ENCODE data around the gene MTRF1. TPM values are rescaled to one million over a fixed set of nuclear protein-coding genes. Genes with fewer than 3 reads are reported as not detected.

Gene MTRF1
- total and polyA plus RNA-seq, 2 of the 4 experiments (the other 2 are of a cell fraction), result 9.7 to 12.4 TPM

DNA sequence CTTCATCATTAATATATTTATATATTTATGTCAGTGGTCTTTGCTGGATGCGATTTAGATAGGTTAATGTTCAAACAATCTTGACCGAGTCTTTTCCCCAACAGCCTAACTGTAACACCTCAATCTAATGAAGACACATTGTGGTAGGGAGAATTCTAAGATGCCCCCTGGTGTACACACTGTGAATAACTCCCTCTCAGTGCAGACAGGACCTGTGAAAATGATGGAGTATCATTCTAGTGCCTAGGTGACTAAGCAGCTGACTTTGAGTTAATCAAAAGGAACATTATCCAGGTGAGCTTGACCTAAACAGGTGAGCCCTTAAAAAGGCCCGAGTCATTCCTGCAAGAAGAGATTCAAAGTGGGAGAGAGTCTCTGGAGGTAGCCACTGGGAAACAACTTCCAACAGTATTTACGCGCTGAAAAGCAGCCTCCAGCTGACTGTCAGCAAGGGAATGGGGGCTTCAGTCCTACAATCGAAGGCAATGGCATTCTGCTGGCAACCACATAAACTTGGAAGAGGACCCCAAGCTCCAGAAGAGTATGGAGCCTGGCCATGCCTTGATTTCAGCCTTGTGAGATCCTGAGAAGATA is 41.0 kb downstream of the MTRF1 start (continued):
- no peak for TF ChIP-seq MAFK (IDR thresholded peaks at IDR 0.05; ENCODE audit: low read depth, low read length)

DNA sequence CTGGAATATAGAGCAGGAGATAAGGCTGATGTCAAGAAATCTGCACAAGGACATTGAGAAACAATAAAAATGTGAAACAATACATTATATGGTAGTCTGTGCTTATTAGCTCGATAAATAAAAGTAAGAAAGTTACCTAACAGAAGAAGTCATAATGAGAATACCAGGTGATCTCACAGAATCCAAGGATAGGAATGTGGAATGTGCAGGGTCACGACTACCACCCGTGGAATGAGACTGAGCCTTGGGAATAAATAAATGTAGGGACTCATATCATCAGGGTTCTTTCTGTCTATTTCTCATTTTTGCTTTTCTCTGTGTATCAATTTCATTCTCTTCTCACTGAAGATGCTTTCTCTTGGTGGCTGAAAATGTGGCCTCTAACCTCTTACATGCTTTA is 43.0 kb downstream of the MTRF1 start:
- ChIA-PET CTCF (no interaction called here), POLR2A (ENCODE audit: unreplicated experiment) (no interaction called here)
- Histone ChIP-seq H2AK5ac (ENCODE audit: low read depth, low read length) (no peak overlapping the region), H2AFZ (replicated peaks; ENCODE audit: low read length, poor library complexity) (no peak overlapping the region), H2BK20ac (ENCODE audit: low read depth, low read length) (no peak overlapping the region), H3K27ac (ENCODE audit: insufficient read depth, low read length) (no peak overlapping the region), H3K27me3 (ENCODE audit: control insufficient read depth, insufficient read depth, low read length) (no peaks in the 10 kb centered on the region), H3K14ac (replicated peaks; ENCODE audit: low read depth, low read length) (0 out of 2 replicates have a peak overlapping the region, but pooled peaks have one; percentile 13), H3K4me3 (ENCODE audit: insufficient read depth, low read depth, low read length) (no peak overlapping the region), H3K18ac (ENCODE audit: low read depth, low read length) (peak overlapping the region; percentile 89; the same call in 1 of the 2 replicates), H2BK15ac (ENCODE audit: low read depth, low read length) (no peak overlapping the region), H3K9me1 (ENCODE audit: insufficient read depth, low read length) (peaks cover 4% of the 10 kb centered on the region; the same call in 1 of the 2 replicates), H3K56ac (ENCODE audit: extremely low read depth, insufficient read depth, low read length) (no peak overlapping the region), H4K91ac (ENCODE audit: insufficient read depth, low read depth, low read length) (no peak overlapping the region), H4K8ac (ENCODE audit: low read depth in 2 of 2, low read length in 2 of 2) (peak overlapping the region in 1 of 2 experiments; percentile 53; a peak in 1 of 4 replicates), H3K4me1 (ENCODE audit: control insufficient read depth, insufficient read depth, low read length) (peaks cover 17% of the 10 kb centered on the region), H3K36me3 (ENCODE audit: control insufficient read depth, insufficient read depth, low read length) (peaks cover 2% of the 10 kb centered on the region; the same call in 1 of the 2 replicates), H3K23ac (ENCODE audit: low read depth, low read length) (no peak overlapping the region), H4K20me1 (ENCODE audit: insufficient read depth, low read length) (no peaks in the 10 kb centered on the region), H2BK120ac (ENCODE audit: low read depth, low read length) (no peak overlapping the region), H2AK9ac (replicated peaks; ENCODE audit: low read depth, low read length, poor library complexity) (no peak overlapping the region), H3K79me1 (ENCODE audit: low read depth in 1 of 2, low read length in 2 of 2) (no peaks in the 10 kb centered on the region), H3K4me2 (ENCODE audit: low read depth, low read length) (no peak overlapping the region), H4K5ac (ENCODE audit: low read depth, low read length) (no peak overlapping the region; the same call in 1 of the 2 replicates), H3K9me3 (ENCODE audit: control insufficient read depth, insufficient read depth, low read length) (no peaks in the 10 kb centered on the region), H3K9ac (ENCODE audit: low read depth, low read length) (no peak overlapping the region), H2BK5ac (ENCODE audit: low read depth, low read length, poor library complexity, severe bottlenecking) (peak overlapping the region; percentile 58), H3K4ac (ENCODE audit: low read depth, low read length) (no peak overlapping the region)
- dilution Hi-C loops (cut with HindIII; ENCODE audit: low sequenced_read_pairs, unreplicated experiment), result no loop called here
- in situ Hi-C loops (cut with MboI; ENCODE audit: low sequenced_read_pairs), result loop anchor here (10.0 kb wide), 1 partner anchor 146 kb away; no protein-coding TSS in a partner anchor
- TF ChIP-seq BHLHE40 (IDR thresholded peaks at IDR 0.05; ENCODE audit: low read depth, low read length) (no peak), CTCF (conservative IDR thresholded peaks at IDR 0.05; ENCODE audit: low read depth, low read length) (no peak)
- intact Hi-C loops (cut with micrococcal nuclease), result loop anchor here (5.0 to 10.0 kb wide), 2 partner anchors 88 to 436 kb away; partner anchors contain the start of genes KBTBD6 and SLC25A15
- no TSS peak for BruUV-seq (replicated peaks)
- no peak for ATAC-seq (ENCODE audit: low read depth)
- WGBS, 2 experiments (ENCODE audit: extremely low coverage in 2 of 2, insufficient read length in 1 of 2), result no CpG with 5 or more reads among the region's 3 CpGs
- peak; percentile 16 for DNase-seq

All from IMR-90 (cell line).